K562 (cell line): ENCODE measurements around the gene HDAC9. TPM values are rescaled to one million over a fixed set of nuclear protein-coding genes. Genes with fewer than 3 reads are reported as not detected.

Experiments used
- ATAC-seq: fragments of 200-7000 bp; cut with Tn5 transposase; 3 replicates; pipeline ENCODE4 v1.9.1; 2020; ENCODE audit warnings: moderate library complexity
- BruUV-seq: library from RNA; stranded (reverse); fragments of 400-500 nt; replicated peaks from 2 replicates; lab custom pipeline; 2021; lab: Mats Ljungman, UMichigan
- CTCF ChIA-PET: fragments of 300-600 bp; formaldehyde crosslinking; extraction: SDS; loops from one replicate; lab custom pipeline; 2021; ENCODE audit warnings: low intra/inter-chr PET ratio; lab: Yijun Ruan, JAX
- POLR2A ChIA-PET: fragments of 300-600, 350-650 bp; sonication (Branson Sonifier 250); formaldehyde crosslinking; extraction: SDS; loops from one replicate; lab custom pipeline; 2021; ENCODE audit warnings: antibody characterized with exemption, inconsistent platforms; lab: Yijun Ruan, JAX
- DNase-seq, 4 experiments: peaks; one replicate each; pipeline versions ENCODE4 v3.0.0 to v3.0.0-alpha.2; 2011 to 2018; ENCODE audit warnings: low spot score in 3 of 4, mixed read lengths in 3 of 4; ENCODE audit errors: extremely low read depth in 1 of 4
- FAIRE-seq: peaks from 2 replicates; lab custom pipeline; 2011; peaks lifted over from hg19 to GRCh38; lab: Jason Lieb, UNC
- H2AFZ ChIP-seq: 2 replicates; pipeline ENCODE4 v1.6.0; 2011; ENCODE audit warnings: low read depth, low read length, control low read depth, inconsistent platforms
- H3K27ac ChIP-seq: fragments of 200-600 bp; 3 replicates; pipeline ENCODE4 v1.8.0; 2011; ENCODE audit warnings: low read depth, mild to moderate bottlenecking, control low read depth, inconsistent platforms, low read length, moderate library complexity, mixed read lengths; ENCODE audit errors: extremely low read depth
- H3K27me3 ChIP-seq, 2 experiments: fragments of 300-600 bp in 1 of 2; 2 replicates in 1 of 2; 3 replicates in 1 of 2; pipeline versions ENCODE4 v1.6.0 to v1.8.0; 2011; ENCODE audit warnings: inconsistent platforms in 2 of 2, low read length in 2 of 2, mild to moderate bottlenecking in 1 of 2, mixed read lengths in 1 of 2, moderate library complexity in 1 of 2; ENCODE audit not compliant: control insufficient read depth in 2 of 2, insufficient read depth in 2 of 2
- H3K36me3 ChIP-seq: fragments of 300-600 bp; 3 replicates; pipeline ENCODE4 v1.8.0; 2011; ENCODE audit warnings: mild to moderate bottlenecking, low read length, inconsistent platforms; ENCODE audit not compliant: control insufficient read depth, insufficient read depth
- H3K4me1 ChIP-seq, 2 experiments: fragments of 200-600 bp in 1 of 2; replicated peaks in 1 of 2; 2 replicates in 1 of 2; 3 replicates in 1 of 2; pipeline versions ENCODE4 v1.5.1 to v1.8.0; 2011; ENCODE audit warnings: inconsistent platforms in 2 of 2, low read length in 2 of 2, mild to moderate bottlenecking in 1 of 2, mixed read lengths in 1 of 2, moderate library complexity in 1 of 2; ENCODE audit not compliant: control insufficient read depth in 2 of 2, insufficient read depth in 2 of 2
- H3K4me2 ChIP-seq: 2 replicates; pipeline ENCODE4 v1.6.1; 2011; ENCODE audit warnings: low read length, control low read depth, inconsistent platforms, mixed read lengths; ENCODE audit not compliant: insufficient read depth
- H3K4me3 ChIP-seq: fragments of 200-600 bp; sonication (generic), shearing (Covaris generic); 2 replicates; pipeline ENCODE4 v1.5.1; 2016; ENCODE audit warnings: control low read depth, inconsistent platforms
- H3K79me2 ChIP-seq: fragments of 200-600 bp; 3 replicates; pipeline ENCODE4 v1.8.0; 2011; ENCODE audit warnings: low read length, inconsistent platforms; ENCODE audit not compliant: control insufficient read depth, insufficient read depth
- H3K9ac ChIP-seq, 2 experiments: 2 replicates each; pipeline versions ENCODE4 v1.6.0 to v1.6.1; 2011; ENCODE audit warnings: low read depth in 2 of 2, low read length in 2 of 2, control low read depth in 1 of 2, inconsistent platforms in 1 of 2, mild to moderate bottlenecking in 1 of 2, mixed read lengths in 1 of 2; ENCODE audit not compliant: insufficient read depth in 1 of 2
- H3K9me1 ChIP-seq: one replicate; pipeline ENCODE4 v1.6.0; 2011; ENCODE audit warnings: inconsistent platforms, mild to moderate bottlenecking, low read length, moderate library complexity; ENCODE audit not compliant: control insufficient read depth, insufficient read depth
- H3K9me3 ChIP-seq: replicated peaks from 2 replicates; pipeline ENCODE4 v1.5.1; 2011; ENCODE audit warnings: low read depth, low read length, inconsistent platforms; ENCODE audit not compliant: control insufficient read depth, insufficient read depth
- H4K20me1 ChIP-seq: replicated peaks from 2 replicates; pipeline ENCODE4 v1.6.1; 2011; ENCODE audit warnings: low read length, inconsistent platforms, mixed read lengths; ENCODE audit not compliant: control insufficient read depth, insufficient read depth
- CREBBP ChIP-seq: IDR thresholded peaks from one replicate; pipeline ENCODE4 v1.6.1; 2012; ENCODE audit warnings: low read depth, mild to moderate bottlenecking, control low read depth, inconsistent platforms, low read length
- CXXC5 ChIP-seq: fragments of 250-450 bp; sonication (Bioruptor Pico); IDR thresholded peaks from 2 replicates; pipeline ENCODE4 v1.8.0; 2022; ENCODE audit warnings: inconsistent platforms, mild to moderate bottlenecking, moderate library complexity
- GABPA ChIP-seq: fragments of 200-800 bp; sonication (Bioruptor generic); conservative IDR thresholded peaks from 2 replicates; pipeline ENCODE4 v1.6.1; 2016; ENCODE audit warnings: low read depth, missing genetic modification characterization, missing compliant biosample characterization
- KHSRP ChIP-seq: fragments of 450-650 bp; IDR thresholded peaks from 2 replicates; pipeline ENCODE4 v1.6.1; 2017
- MXI1 ChIP-seq: IDR thresholded peaks from 2 replicates; pipeline ENCODE4 v1.6.1; 2011; ENCODE audit warnings: low read depth, mild to moderate bottlenecking, improper control_type of control experiment, low read length
- NFE2 ChIP-seq: IDR thresholded peaks from 2 replicates; pipeline ENCODE4 v1.6.1; 2014; ENCODE audit warnings: antibody characterized with exemption, low read depth
- RNF219 ChIP-seq: fragments of 250-450 bp; sonication (Bioruptor Pico); IDR thresholded peaks from 2 replicates; pipeline ENCODE4 v1.5.0; 2022; ENCODE audit warnings: mild to moderate bottlenecking
- RUNX1 ChIP-seq: sonication (generic); IDR thresholded peaks from 2 replicates; pipeline ENCODE4 v1.6.1; 2016; ENCODE audit warnings: antibody characterized with exemption, low read depth
- SREBF1 ChIP-seq: fragments of 150-350 bp; IDR thresholded peaks from 2 replicates; pipeline ENCODE4 v1.6.1; 2014; ENCODE audit warnings: antibody characterized with exemption, low read depth, low read length, borderline replicate concordance
- STAG1 ChIP-seq: sonication (generic); formaldehyde crosslinking; IDR thresholded peaks from 2 replicates; pipeline ENCODE4 v1.5.0; 2020; ENCODE audit warnings: missing genetic modification reagents, borderline replicate concordance
- WGBS: fragments of 100-300 bp; shearing (Covaris generic); methylation state at CpG from one replicate; pipeline ENCODE4 v1.1.6; 2016; ENCODE audit warnings: low coverage, mixed read lengths; ENCODE audit not compliant: insufficient coverage; ENCODE audit errors: missing lambda C conversion rate; 5-methylcytosine and 5-hydroxymethylcytosine counted together
- in situ Hi-C: fragments of 300-500 bp; cut with MboI; formaldehyde crosslinking; loops from 4 replicates; pipeline ENCODE4 v1.15.0; 2018; ENCODE audit warnings: inconsistent platforms, mixed read lengths
- intact Hi-C: fragments of 100-400 bp; cut with micrococcal nuclease; formaldehyde crosslinking; loops from 2 replicates; pipeline ENCODE4 v1.14.2; 2022
- polyA plus RNA-seq, 8 experiments: library from polyadenylated mRNA; depleted of rRNA in 4 of 8; stranded (reverse) in 5 of 8; unstranded in 3 of 8; fragments of >200 nt; fragmentation: Nextera tagmentation in 2 of 8; fragmentation: Illumina TruSeq in 1 of 8; extraction: Ambion mirVana in 2 of 8; extraction: Trizol in 1 of 8; gene quantifications; 2 replicates each; pipeline versions ENCODE4 v1.2.1 to v1.2.3, GENCODE V29; 2011 to 2014; ENCODE audit warnings: inconsistent platforms in 1 of 8, missing spikeins in 1 of 8
- total RNA-seq, 7 experiments: library from RNA; depleted of rRNA in 6 of 7; stranded (reverse); fragments of >200 nt in 6 of 7; fragmentation: Illumina TruSeq in 2 of 7; extraction: Trizol in 2 of 7; gene quantifications; 2 replicates each; pipeline versions ENCODE4 v1.2.1 to v1.2.3, GENCODE V29; 2011 to 2021; ENCODE audit warnings: low replicate concordance in 1 of 7

Gene HDAC9
- total and polyA plus RNA-seq, 9 of the 15 experiments (the other 6 are each of a cell fraction or from before 2014, with no cell fraction given) = 0.08 to 0.91 (median 0.33) TPM

- Histone ChIP-seq H3K27ac (no peak overlapping the region), H3K27me3 (no peaks in the 10 kb centered on the region), H3K9ac (no peak overlapping the region), H3K4me3 (no peak overlapping the region), H3K4me2 (no peak overlapping the region), H2AFZ (no peak overlapping the region), H3K9me1 (no peaks in the 10 kb centered on the region), H4K20me1 (no peaks in the 10 kb centered on the region), H3K4me1 (no peaks in the 10 kb centered on the region), H3K79me2 (no peaks in the 10 kb centered on the region), H3K36me3 (no peaks in the 10 kb centered on the region), H3K9me3 (no peaks in the 10 kb centered on the region)
- ChIA-PET POLR2A (no interaction called here), CTCF (no interaction called here)
- TF ChIP-seq CREBBP = no peak
- no peak for TF ChIP-seq STAG1 (CRISPR knock-in tag)
- TF ChIP-seq RUNX1 = no peak
- TF ChIP-seq SREBF1 = no peak
- no peak for TF ChIP-seq CXXC5 (CRISPR knock-in tag)
- no peak for TF ChIP-seq MXI1
- TF ChIP-seq GABPA (tag) = no peak
- TF ChIP-seq RNF219 = no peak
- TF ChIP-seq NFE2 = no peak
- TF ChIP-seq KHSRP = no peak
- no peak for FAIRE-seq
- in situ Hi-C loops (no loop called here), intact Hi-C loops (no loop called here)
- ATAC-seq = no peak
- 0% methylated on average over 1 of the region's 1 CpG for WGBS
- DNase-seq = no peak
- no TSS peak for BruUV-seq
Measured at GRCh38 chr7:18997477-18998150, 502.1 kb downstream of the HDAC9 start.
